CD4-positive, alpha-beta T cell treated with Interleukin-6 at 100 ng/mL for 8 hours (primary cell): ENCODE data around the gene ACOT11.

ENCODE experiments used
- DNase-seq: peaks from one replicate; pipeline ENCODE4 v3.0.0-alpha.2; 2020; ENCODE audit warnings: mixed read lengths, low spot score

Gene ACOT11

DNA sequence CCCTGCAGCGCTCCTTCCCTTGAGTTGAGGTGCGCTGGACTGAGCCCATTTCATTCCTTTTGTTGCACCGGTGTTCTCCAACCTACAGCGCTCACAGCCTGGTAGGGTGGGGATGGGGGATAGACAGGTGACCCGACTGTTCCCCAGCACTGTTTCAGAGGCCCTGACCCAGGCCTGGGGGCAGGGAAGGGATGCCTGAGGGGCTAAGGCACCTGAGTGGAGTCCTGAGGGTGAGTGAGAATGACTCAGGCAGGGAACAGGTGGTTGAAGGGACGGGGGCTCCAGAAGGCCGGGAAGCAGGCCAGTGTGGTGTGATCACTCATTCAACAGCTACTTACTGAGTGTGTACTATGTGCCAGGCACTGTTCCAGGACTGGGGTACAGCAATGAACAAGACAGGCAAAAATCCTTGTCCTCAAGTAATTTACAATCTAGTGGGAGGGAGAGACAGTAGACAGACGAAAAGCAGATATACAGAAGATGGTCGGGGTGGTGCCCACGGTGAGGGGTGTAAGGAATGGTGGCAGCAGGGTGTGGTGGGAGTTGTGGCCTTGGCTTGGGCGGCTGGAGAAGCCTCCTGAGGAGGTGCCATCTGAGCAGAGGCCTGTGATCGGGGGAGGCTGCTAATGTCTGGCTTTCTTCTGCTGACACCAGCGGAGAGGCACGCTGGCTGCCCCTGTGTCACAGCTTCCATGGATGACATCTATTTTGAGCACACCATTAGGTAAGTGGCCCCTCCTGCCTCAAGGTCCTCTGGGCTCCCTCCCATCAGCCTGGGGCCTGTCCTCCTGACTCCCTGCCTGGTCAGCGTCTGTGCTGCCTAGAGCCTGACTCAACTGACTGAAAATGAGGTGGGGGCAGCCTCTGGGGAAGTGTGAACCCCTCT, 37.4 kb downstream of the ACOT11 start:
- DNase-seq, result no peak

DNA sequence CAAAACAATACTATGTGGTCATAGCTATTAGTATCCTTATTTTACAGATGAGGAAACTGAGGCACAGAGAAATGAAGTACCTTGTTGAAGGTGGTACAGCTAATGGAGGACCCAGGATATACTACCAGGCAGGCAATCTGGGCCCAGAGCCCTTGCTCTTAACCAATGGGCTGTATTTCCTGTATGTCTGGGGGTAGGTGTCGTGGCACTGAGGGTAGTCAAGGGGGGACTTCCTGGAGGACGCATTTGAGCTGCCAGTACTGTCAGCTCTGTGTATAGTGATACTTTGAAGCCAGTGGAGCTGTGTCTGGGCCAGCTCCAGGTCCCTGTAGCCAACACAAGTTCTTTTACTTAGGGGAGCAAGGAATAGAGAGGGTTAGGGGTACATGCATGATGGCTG, 40.3 kb downstream of the ACOT11 start:
- no peak for DNase-seq

DNA sequence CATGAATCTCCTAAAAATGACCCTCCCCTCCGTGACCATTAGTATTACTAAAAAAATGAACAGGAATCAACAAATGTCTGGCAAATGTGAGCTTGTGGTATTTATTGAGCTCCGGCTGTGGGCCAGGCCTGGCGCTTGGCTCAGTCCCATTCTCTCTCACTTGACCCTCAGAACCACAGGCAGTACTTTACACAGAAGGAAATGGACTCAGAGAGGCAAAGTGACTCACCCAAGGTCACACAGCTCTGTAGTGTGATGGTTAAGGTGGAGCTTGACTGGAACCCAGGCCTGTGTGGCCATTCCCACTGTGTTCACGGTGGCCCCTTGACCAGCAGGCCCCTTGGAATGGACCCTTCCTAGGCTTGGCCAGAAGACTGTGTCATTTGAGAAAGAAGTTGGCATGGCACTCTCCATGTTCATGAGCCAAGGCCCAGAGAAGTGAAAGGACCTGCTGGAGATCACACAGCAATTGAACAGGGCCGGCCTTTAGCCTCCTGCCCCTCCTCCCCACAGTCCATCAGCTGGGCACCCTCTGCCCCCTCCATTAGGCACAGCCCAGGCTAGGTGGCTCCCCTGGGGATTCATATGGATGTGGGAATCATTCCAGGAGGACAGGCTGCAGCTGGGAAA, 43.2 kb downstream of the ACOT11 start:
- no peak for DNase-seq

DNA sequence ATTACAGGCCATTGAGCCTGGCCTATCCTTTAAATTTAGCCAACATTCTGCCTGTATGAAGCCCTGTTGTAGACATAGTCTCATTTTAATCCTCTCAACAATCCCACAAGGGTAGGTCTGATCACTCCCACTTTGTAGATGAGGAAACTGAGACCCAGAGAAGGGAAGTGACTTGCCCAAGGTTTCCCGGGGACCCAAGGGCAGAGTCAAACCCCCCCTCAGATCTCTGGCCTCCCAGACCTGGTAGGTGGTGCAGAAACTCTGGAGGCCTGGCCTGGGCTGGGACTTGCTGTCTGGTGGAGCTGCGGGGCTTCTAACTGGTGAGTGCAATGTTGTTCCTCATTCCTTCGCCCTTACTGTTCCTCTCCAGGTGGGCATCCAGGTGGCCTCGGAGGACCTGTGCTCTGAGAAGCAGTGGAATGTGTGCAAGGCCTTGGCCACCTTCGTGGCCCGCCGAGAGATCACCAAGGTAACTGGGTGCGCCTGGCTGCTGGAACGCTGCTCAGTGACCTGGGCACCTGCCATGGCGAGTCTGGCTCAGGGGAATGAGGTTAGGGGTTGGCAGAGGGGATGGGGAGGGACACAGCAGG, 45.6 kb downstream of the ACOT11 start:
- DNase-seq, result no peak

DNA sequence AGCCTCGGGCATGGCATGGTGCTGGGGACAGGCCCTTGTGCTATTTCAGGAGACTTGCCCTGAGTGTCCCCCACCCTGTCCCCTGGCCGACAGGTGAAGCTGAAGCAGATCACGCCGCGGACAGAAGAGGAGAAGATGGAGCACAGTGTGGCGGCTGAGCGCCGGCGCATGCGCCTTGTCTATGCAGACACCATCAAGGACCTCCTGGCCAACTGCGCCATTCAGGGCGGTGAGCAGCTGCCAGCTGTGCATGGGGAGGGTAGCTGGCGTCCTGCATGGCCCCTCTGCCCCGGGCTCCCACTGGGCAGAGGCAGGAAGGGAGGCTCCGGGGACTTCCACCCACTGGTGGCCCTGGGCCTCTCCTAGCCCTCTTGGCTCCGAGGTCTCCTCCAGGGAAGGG, 46.4 kb downstream of the ACOT11 start:
- no peak for DNase-seq

DNA sequence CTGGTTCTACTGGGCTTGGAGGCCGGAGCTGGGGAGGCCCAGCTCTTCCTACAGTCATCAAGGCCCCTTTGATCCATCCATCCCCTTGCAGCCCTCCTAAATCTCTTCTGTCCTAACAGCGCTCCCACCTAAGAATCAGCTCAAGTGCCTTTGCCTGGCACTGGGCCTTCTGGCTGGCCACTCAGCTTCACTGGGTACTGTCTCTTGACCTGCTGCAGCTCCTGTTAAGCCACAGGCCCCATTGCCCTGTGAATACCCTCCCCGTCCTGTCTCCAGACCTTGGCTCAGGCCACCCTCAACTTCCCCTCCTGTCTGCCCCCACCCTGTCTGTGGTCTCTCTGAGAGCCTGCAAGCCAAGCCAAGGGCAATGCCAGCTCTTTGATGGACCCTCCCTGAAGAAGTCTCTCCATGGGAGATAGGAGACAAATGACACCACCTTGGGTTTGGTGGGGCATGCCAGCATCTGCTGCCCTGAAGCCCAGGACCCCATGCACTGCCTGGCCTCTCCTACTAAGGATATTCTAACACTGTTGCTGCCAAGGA, 48.0 kb downstream of the ACOT11 start:
- no peak for DNase-seq

DNA sequence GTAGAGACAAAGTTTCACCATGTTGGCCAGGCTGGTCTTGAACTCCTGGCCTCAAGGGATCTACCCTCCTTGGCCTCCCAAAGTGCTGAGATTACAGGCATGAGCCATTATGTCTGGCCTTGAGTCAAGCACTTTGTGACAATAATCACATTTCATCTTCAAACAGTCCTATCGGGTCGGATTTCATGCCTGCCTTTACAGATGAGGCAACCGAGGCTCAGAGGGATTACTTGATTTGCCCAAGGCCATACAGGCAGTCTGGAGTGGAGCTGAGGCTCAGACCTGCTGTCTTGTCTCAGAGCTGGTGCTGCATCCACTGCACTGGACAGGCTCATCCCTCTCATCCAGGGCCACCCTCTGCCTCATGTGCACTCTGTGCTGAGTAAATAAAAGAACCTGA, 48.7 kb downstream of the ACOT11 start:
- DNase-seq, result no peak

DNA sequence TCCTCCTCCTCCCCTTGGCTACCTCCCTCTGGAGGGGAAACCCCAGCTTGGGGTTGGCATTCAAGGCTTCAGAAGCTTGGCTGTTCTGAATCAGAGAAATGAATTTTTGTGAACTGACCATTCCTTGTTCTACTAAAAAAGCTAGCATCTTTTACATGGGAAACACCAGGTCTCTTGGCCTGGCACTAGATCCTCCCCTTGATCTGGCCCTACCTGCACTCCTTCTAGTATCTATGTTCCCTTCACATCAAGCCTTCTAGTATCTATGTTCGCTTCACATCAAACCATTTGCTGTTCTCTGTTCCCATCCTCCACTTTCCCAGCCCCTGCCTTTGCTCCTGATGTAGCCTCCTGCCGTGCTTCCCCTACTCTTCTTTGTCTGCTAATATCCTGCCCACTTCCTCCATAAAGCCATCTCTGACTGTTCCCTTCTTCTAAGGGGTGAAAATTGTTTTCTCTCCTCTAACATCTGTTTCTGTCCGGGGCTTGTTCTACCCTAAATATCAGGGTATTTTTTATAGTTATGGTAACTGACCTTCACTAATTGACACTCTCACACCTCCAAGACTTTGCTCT, 49.5 kb downstream of the ACOT11 start:
- no peak for DNase-seq

DNA sequence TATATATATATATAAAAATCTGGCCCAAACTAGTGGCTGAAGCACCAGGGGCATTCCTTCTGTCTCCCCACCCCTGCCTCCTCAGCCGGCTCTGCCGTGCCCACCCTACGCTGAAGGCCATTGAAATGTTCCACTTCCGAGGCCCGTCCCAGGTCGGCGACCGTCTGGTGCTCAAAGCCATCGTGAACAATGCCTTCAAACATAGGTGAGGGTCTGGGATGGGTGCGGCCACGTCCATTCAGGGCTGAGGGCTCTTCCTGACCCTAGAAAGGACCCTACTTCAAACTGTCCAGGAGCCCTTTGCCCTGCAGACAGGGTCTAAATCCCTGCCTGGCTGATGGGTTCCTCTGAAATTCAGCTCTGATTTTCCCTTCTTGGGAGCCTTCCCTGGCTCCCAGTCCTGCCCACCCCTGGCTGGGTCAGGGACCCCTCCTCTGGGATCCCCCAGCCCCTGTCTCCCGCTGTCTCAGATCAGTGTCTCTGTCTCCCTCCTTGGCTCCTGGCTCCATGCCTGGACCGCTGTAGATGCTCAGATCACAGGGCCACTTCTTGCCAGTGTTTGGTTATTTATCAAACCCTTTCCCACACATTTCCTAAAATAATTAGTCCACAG, 51.3 kb downstream of the ACOT11 start:
- DNase-seq, result no peak

DNA sequence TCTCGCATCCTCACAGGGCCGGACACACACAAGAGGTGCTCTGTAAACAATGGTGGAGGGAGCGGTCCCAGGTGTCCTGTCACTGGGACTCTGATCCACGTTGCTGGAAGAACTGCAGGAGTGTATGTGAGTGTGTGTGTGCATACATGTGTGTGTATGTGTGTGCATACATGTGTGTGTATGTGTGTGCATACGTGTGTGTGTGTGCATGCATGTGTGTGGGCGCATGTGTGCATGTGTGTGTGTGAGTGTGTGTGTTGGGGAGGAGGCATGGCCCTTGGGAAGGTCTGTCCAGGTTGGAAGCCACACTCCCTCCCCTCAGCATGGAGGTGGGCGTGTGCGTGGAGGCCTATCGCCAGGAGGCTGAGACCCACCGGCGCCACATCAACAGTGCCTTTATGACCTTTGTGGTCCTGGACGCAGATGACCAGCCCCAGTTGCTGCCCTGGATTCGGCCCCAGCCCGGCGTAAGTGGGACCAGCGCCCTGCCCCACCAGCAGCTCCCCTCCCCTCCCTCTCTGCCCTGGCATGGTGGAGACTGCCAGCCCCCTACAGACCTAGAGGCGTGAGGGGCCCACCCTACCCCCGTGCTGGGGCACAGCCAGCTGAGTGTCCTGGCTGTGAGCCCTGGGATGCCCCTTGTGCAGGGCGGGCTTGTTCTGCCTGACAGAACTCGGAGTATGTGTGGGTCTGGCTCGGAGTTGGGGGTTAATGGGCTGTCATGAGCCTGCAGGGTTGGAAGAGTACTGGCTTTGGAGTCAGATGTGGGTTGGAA, 53.1 kb downstream of the ACOT11 start:
- DNase-seq, result no peak

DNA sequence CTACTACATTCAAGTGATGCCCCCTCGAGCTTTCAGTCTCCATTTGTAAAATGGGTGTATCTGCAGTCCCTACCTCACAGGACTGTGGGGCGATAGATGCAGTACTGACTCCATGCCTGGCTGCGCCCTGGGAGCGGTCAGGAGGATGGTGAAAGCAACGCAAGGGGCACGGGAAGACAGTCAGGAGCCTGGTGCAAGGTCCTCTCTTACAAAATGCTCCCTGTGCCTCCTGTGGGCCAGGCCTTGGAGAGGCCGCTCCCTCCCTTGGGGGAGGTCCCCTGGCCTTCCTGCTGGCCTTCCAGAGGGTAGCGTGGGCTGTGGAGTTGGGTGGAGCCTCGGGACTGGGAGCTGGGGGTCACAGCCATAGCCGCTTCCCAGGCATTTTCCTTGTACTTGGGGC, 53.7 kb downstream of the ACOT11 start:
- DNase-seq, result no peak

DNA sequence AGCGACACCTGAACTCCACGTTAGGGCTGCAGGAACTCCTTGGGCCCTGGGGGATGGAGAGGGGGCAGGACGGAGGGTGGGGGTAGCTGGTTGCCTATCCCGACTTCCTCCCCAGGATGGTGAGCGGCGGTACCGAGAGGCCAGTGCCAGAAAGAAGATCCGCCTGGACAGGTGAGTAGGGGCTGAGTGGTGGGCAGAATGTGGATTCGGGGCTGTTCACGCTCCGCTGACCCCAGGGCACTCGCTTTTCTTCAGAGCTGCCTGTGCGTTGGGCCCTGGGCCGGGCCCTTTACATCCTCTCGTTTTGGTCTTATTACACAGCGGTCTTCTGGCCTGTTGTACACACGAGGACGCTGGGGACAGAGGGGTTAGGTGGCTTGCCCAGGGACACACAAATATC, 54.5 kb downstream of the ACOT11 start:
- DNase-seq, result no peak

DNA sequence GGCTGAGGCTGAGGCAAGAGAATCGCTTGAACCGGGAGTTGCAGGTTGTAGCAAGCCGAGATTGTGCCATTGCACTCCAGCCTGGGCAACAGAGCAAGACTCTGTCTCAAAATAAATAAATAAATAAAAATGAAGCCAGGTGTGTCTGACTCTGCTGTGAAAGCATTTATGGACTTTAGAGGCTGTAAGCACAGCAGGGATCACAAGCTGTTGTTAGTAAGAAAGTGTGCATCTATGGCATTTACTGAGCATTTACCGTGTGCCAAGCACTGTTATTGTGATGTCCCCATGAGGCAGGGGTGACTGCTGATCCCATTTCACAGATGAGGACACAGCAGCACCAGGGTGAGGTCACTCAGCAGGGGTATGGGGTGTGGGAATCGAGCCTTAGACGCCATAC, 55.2 kb downstream of the ACOT11 start:
- no peak for DNase-seq

DNA sequence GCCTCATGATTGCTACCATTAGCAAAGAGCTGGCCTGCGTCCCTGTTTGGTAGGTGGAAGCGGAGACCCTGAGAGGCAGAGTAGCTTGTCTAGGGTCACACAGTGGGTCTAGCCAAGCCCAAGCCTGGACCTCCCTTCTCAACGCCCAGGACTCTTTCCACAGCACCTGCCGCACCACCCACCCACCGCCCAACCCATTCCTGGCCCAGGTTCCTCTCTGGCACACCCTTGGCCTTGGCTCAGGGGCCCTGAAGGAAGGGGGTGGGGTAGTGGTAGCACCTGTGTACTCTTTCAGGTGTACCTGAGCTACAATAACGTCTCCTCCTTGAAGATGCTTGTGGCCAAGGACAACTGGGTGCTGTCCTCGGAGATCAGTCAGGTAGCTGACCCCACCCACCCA, 56.0 kb downstream of the ACOT11 start:
- no peak for DNase-seq

DNA sequence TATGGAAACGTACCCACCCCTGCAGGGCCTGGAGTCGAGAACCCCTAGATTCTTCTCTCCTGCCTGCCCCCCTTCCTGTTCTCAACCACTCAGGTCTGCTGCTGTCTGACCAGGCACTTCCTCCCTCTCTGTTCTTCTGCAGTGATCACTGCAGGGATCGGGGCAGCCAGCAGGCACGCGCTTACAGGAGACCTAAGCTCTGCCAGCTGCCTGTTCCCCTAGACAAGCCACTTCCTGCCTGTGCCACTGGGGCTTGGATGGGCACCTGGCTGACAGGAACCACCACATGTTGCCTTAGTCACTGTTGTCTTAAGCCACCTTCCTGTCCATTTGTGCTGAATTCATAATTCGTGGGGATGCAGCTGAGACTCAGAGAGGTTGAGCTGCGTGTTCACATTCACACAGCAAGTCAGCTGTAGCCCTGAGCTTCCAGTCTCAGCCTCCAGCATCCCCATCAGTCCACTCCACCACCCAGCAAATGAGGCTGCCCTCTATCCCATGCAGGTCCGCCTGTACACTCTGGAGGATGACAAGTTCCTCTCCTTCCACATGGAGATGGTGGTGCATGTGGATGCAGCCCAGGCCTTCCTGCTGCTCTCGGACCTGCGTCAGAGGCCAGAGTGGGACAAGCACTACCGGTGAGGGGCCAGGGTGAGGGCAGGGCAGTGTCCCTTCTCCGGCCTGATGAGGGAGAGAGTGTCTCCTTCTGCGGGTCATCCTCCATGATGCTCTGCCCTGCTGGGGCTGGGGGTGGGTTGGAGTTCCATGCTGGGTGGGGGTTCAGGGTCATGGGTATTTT, 56.7 kb downstream of the ACOT11 start:
- DNase-seq, result peak; percentile 36

DNA sequence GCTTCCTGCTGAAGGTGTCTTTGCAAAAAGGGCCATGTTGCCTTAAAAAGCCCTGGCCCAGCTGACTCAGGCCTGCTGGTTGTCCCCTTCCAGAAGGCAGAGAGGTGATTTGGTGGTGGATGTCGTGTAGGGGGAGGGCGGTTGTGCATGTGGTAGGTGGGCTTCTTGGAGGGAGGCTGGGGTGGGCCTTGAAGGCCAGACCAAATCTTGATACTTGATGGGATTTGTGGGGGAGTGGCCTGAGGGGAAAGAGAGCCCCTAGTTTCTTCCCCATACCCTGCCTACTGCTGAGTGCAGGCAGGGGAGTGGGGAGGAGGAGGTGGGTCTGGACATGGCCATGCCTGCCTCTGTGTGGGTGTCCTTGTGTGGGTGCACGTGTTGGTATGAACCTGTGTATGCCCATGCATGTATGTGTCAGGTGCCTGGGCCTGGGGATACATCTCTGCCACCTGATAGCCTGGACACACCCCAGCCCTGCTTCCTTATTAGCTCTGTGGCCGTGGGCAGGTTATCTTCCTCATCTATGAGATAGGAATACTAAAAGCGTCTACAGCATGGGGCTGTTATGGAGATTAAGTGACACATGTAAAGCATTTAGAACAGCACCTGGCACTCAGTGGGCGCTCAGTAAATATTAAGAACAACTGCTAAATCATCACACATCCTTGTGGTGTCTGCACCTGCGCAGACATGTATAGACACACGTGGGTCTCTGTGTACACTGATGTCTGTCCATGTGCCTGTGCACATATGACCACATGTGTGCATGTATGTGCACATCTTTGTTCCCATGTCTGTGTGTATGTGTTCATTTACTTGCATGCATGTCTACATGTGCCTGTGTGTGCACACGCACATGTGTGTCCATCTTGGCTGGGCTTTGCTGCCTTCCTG, 58.3 kb downstream of the ACOT11 start:
- no peak for DNase-seq

DNA sequence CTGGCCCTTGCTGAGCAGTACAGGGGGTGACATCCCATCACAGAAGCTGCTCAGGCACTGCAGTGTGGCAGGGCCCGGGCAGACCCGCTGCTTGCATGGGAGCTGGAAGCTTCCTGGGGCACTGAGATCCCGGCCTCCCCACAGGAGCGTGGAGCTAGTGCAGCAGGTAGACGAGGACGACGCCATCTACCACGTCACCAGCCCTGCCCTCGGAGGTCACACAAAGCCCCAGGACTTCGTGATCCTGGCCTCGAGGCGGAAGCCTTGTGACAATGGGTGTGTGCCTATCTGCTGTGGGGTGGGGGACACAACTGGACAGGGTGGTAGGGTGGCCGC, 58.9 kb downstream of the ACOT11 start:
- no peak for DNase-seq

DNA sequence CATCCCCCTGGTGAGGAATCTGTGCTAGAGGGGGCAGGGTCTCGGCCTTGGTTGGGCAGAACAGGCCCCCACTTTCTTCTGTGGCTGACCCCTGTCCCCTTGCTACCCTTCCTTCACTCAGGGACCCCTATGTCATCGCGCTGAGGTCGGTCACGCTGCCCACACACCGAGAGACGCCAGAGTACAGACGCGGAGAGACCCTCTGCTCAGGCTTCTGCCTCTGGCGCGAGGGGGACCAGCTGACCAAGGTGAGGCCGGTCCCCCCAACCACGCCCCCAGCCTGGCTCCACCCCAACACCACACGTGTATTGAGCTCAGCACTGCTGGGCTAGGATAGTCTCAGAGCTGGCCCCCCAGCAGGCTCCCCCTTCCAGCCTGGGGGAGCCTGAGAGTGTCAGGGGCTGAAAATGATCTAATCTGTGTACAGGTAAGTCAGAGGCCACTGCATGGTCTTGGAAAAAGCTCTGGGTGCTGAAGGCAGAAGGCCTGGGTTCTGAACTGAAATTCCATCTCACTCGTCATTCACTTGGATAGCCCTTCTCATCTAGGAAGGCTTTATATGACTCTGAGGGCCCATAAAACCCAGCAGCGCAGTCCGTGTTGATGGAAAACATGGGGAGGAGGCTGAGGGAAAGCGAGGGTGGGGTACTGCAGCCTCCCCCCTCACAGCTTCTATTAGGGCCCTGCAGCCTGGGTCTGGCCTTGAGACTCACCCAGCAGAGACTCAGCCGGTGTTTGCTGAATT, 60.0 kb downstream of the ACOT11 start:
- no peak for DNase-seq
